Keratinocyte (primary cell): ENCODE results near the gene KCNQ4.

ENCODE experiments used
- CTCF ChIP-seq, 3 experiments: IDR thresholded peaks in 1 of 3; conservative IDR thresholded peaks in 1 of 3; optimal IDR thresholded peaks in 1 of 3; 2 replicates in 2 of 3; 3 replicates in 1 of 3; pipeline versions ENCODE3 to v1.5.1; 2011; ENCODE audit warnings: low read length in 3 of 3, mild to moderate bottlenecking in 3 of 3, moderate library complexity in 2 of 3, control low read depth in 1 of 3, inconsistent platforms in 1 of 3; ENCODE audit not compliant: insufficient read depth in 2 of 3; ENCODE audit errors: extremely low read depth in 1 of 3
- EZH2 ChIP-seq: IDR thresholded peaks from one replicate; pipeline ENCODE4 v1.6.1; 2012; ENCODE audit warnings: inconsistent platforms, mild to moderate bottlenecking, low read length, moderate library complexity

GRCh38 chr1:40773748-40774265 is 9.8 kb upstream of the KCNQ4 start:
- no peak for TF ChIP-seq CTCF (optimal IDR thresholded peaks at IDR 0.05 in 1 of 3, IDR thresholded peaks at IDR 0.05 in 1 of 3, conservative IDR thresholded peaks at IDR 0.05 in 1 of 3; ENCODE audit: extremely low read depth in 1 of 3, insufficient read depth in 2 of 3, low read length in 3 of 3)
- TF ChIP-seq EZH2: no peak
